Keratinocyte (primary cell): ENCODE measurements around the gene PLSCR3. TPM values are rescaled to one million over a fixed set of nuclear protein-coding genes. Genes with fewer than 3 reads are reported as not detected.

Experiments
- DNase-seq: peaks from one replicate; pipeline ENCODE4 v3.0.0-alpha.2; 2011; ENCODE audit warnings: low read depth, missing footprints, low spot score
- FAIRE-seq: peaks from 2 replicates; lab custom pipeline; 2011; peaks lifted over from hg19 to GRCh38; lab: Jason Lieb, UNC
- H2AFZ ChIP-seq: 2 replicates; pipeline ENCODE4 v1.6.0; 2012; ENCODE audit warnings: low read length, control low read depth, inconsistent platforms; ENCODE audit not compliant: control insufficient read depth
- H3K27ac ChIP-seq: 2 replicates; pipeline ENCODE4 v1.5.1; 2011; ENCODE audit warnings: low read length; ENCODE audit not compliant: control insufficient read depth, insufficient read depth
- H3K27me3 ChIP-seq: 3 replicates; pipeline ENCODE4 v1.6.0; 2011; ENCODE audit warnings: low read length; ENCODE audit not compliant: control insufficient read depth, insufficient read depth; ENCODE audit errors: extremely low read depth
- H3K36me3 ChIP-seq, 2 experiments: 2 replicates in 1 of 2; 3 replicates in 1 of 2; pipeline ENCODE4 v1.5.1; 2011; ENCODE audit warnings: low read length in 2 of 2, mild to moderate bottlenecking in 1 of 2; ENCODE audit not compliant: control insufficient read depth in 2 of 2, insufficient read depth in 2 of 2; ENCODE audit errors: extremely low read depth in 1 of 2
- H3K4me1 ChIP-seq: 3 replicates; pipeline ENCODE4 v1.5.1; 2011; ENCODE audit warnings: low read length; ENCODE audit not compliant: control insufficient read depth, insufficient read depth; ENCODE audit errors: extremely low read depth
- H3K4me2 ChIP-seq: 3 replicates; pipeline ENCODE4 v1.6.0; 2011; ENCODE audit warnings: low read depth, low read length; ENCODE audit not compliant: control insufficient read depth, insufficient read depth; ENCODE audit errors: extremely low read depth
- H3K4me3 ChIP-seq, 3 experiments: fragments of 200-600 bp in 1 of 3; sonication (generic) in 1 of 3; 2 replicates in 2 of 3; 3 replicates in 1 of 3; pipeline ENCODE4 v1.5.1; 2011 to 2016; ENCODE audit warnings: low read length in 3 of 3, mild to moderate bottlenecking in 3 of 3, control low read depth in 2 of 3, inconsistent platforms in 1 of 3, low read depth in 1 of 3, mixed read lengths in 1 of 3, mixed run types in 1 of 3, moderate library complexity in 1 of 3; ENCODE audit not compliant: control insufficient read depth in 2 of 3, insufficient read depth in 2 of 3; ENCODE audit errors: extremely low read depth in 1 of 3
- H3K79me2 ChIP-seq: 2 replicates; pipeline ENCODE4 v1.6.0; 2012; ENCODE audit warnings: low read length; ENCODE audit not compliant: control insufficient read depth, insufficient read depth
- H3K9ac ChIP-seq: 3 replicates; pipeline ENCODE4 v1.6.0; 2011; ENCODE audit warnings: low read length; ENCODE audit not compliant: control insufficient read depth, insufficient read depth; ENCODE audit errors: extremely low read depth
- H3K9me1 ChIP-seq: 3 replicates; pipeline ENCODE4 v1.6.0; 2011; ENCODE audit warnings: low read length; ENCODE audit not compliant: control insufficient read depth, insufficient read depth; ENCODE audit errors: extremely low read depth
- H3K9me3 ChIP-seq: 2 replicates; pipeline ENCODE4 v1.5.1; 2012; ENCODE audit warnings: low read depth, low read length; ENCODE audit not compliant: control insufficient read depth
- H4K20me1 ChIP-seq: 3 replicates; pipeline ENCODE4 v1.6.0; 2011; ENCODE audit warnings: low read length; ENCODE audit not compliant: control insufficient read depth, insufficient read depth; ENCODE audit errors: extremely low read depth
- CTCF ChIP-seq, 3 experiments: IDR thresholded peaks in 1 of 3; conservative IDR thresholded peaks in 1 of 3; optimal IDR thresholded peaks in 1 of 3; 2 replicates in 2 of 3; 3 replicates in 1 of 3; pipeline versions ENCODE3 to v1.5.1; 2011; ENCODE audit warnings: low read length in 3 of 3, mild to moderate bottlenecking in 3 of 3, moderate library complexity in 2 of 3, control low read depth in 1 of 3, inconsistent platforms in 1 of 3; ENCODE audit not compliant: insufficient read depth in 2 of 3; ENCODE audit errors: extremely low read depth in 1 of 3
- EZH2 ChIP-seq: IDR thresholded peaks from one replicate; pipeline ENCODE4 v1.6.1; 2012; ENCODE audit warnings: inconsistent platforms, mild to moderate bottlenecking, low read length, moderate library complexity
- dilution Hi-C: fragments of 300-500 bp; cut with MboI; formaldehyde crosslinking; loops from one replicate; pipeline ENCODE4 v1.7.0; 2020; ENCODE audit warnings: low sequenced_read_pairs; ENCODE audit not compliant: extremely low pct_ligation_motif_present
- polyA plus RNA-seq, 5 experiments: library from polyadenylated mRNA; depleted of rRNA in 3 of 5; stranded (reverse) in 3 of 5; stranded (forward) in 1 of 5; unstranded in 1 of 5; fragments of >200 nt; gene quantifications; 1 replicate in 1 of 5; 2 replicates in 3 of 5; 3 replicates in 1 of 5; pipeline versions ENCODE4 v1.2.1 to v1.2.3, GENCODE V29; 2011 to 2012; ENCODE audit warnings: missing spikeins in 2 of 5, low read depth in 1 of 5, low replicate concordance in 1 of 5

The PLSCR3 gene
- polyA plus RNA-seq, 1 donor (not counting 4 experiments of a cell fraction or from before 2014, with no cell fraction given): 30.5 TPM

GRCh38 chr17:7356756-7357155 lies 37.6 kb downstream of the PLSCR3 start:
- H3K27ac ChIP-seq: no peak overlapping the region
- no peak overlapping the region for H2AFZ ChIP-seq
- H3K4me3 ChIP-seq: no peak overlapping the region
- TF ChIP-seq CTCF (optimal IDR thresholded peaks at IDR 0.05 in 1 of 3, IDR thresholded peaks at IDR 0.05 in 1 of 3, conservative IDR thresholded peaks at IDR 0.05 in 1 of 3; ENCODE audit: extremely low read depth in 1 of 3, insufficient read depth in 2 of 3, low read length in 3 of 3): no peak
- no peak for TF ChIP-seq EZH2
- no peak overlapping the region for H3K4me2 ChIP-seq
- no peaks in the 10 kb centered on the region for H3K9me1 ChIP-seq
- DNase-seq: no peak
- H4K20me1 ChIP-seq: no peaks in the 10 kb centered on the region
- no peaks in the 10 kb centered on the region for H3K9me3 ChIP-seq
- peaks cover 39% of the 10 kb centered on the region for H3K4me1 ChIP-seq
- peaks cover 20% of the 10 kb centered on the region for H3K79me2 ChIP-seq
- H3K27me3 ChIP-seq: no peaks in the 10 kb centered on the region
- dilution Hi-C loops: no loop called here
- no peak overlapping the region for H3K9ac ChIP-seq
- no peaks in the 10 kb centered on the region for H3K36me3 ChIP-seq
- no peak for FAIRE-seq

GRCh38 chr17:7356072-7356549 lies 38.2 kb downstream of the PLSCR3 start:
- dilution Hi-C loops: no loop called here
- Histone ChIP-seq H3K36me3 (no peaks in the 10 kb centered on the region), H3K4me3 (no peak overlapping the region), H3K79me2 (peaks cover 20% of the 10 kb centered on the region), H3K9me1 (no peaks in the 10 kb centered on the region), H2AFZ (no peak overlapping the region), H4K20me1 (no peaks in the 10 kb centered on the region), H3K9ac (no peak overlapping the region), H3K4me2 (no peak overlapping the region), H3K27me3 (no peaks in the 10 kb centered on the region), H3K4me1 (peaks cover 36% of the 10 kb centered on the region), H3K27ac (no peak overlapping the region), H3K9me3 (no peaks in the 10 kb centered on the region)
- peak; percentile 17 for FAIRE-seq
- TF ChIP-seq EZH2 (no peak), CTCF (optimal IDR thresholded peaks at IDR 0.05 in 1 of 3, IDR thresholded peaks at IDR 0.05 in 1 of 3, conservative IDR thresholded peaks at IDR 0.05 in 1 of 3; ENCODE audit: extremely low read depth in 1 of 3, insufficient read depth in 2 of 3, low read length in 3 of 3) (peak; percentile 82 to 100 (median 98))
- DNase-seq: peak; percentile 72
